ENCODE results near the gene MYO10. TPM values are rescaled to one million over a fixed set of nuclear protein-coding genes. Genes with fewer than 3 reads are reported as not detected.
"Not testable (repeated sequence)": the region's sequence is repeated elsewhere in the genome, so short reads cannot be mapped to it uniquely, and the experiment has no call there.

The MYO10 gene
- polyA plus RNA-seq, 4 donors: 28.8 to 46.4 (median 40.1) TPM

DNA sequence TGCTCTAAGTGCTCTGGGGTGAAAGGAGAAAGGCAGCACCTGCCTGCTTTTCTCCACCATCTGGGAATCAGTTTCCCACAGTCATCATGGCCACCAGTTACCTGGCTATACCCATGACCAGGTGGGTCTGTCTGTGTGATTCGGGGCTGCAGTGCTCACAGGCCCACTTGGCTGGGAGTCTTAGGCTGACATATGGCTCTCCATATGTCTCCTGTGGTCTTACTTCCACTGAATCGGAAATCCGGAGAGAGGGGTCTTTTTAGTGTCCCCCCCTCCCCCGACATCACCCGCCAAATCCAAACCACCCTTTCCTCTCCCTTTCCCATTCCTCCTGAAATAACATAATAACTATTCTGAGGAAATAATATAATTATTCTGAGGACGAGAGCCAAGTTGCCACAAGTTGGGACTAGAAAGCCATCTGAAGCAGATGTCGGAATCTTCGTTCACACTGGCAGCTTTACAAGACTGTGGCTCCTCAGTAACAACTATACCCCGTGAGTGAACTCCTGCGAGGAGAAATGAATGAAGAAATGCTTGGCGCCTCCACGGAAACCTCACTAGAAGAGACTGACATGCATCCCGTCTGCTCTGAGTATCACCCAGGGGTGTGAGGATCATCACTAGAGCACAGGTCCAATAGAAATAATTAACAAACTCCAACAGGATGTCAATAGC lies 143.4 kb downstream of the MYO10 start:
- DNase-seq (ENCODE audit: low read depth in 4 of 4, low spot score in 3 of 4): no peak

- no peak for DNase-seq (ENCODE audit: low read depth in 4 of 4, low spot score in 3 of 4)
Measured at GRCh38 chr5:16791904-16792597, 144.0 kb downstream of the MYO10 start.

DNA sequence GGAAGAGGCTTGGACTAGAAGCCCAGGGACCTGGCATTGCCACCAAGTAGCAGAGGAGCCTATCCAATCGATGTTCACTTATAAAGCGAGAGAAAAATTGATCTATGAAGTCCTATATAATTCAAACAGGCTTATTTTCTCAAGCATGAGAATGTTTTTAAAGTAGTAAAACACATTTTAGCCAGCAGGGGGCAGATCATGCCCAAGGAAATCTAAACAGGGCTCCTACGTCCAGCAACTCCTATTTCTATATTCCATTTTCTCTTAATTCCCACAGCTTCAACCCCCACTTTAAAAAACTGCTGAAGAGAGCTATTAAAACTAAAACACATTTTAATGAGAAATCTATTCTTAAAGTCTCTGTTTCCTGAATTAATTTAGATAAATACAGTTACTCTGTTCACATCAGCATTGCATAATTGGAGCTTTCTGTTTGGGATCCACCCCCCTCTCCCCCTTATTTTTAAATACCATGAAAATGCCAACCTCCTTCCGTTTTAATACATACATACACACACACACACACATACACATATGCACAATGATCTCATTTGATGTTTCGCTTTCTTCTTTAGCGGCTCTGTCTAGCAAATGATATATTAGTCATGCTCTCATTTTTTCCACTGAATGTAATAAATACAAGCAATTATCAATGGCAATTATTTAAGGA lies 144.9 kb downstream of the MYO10 start:
- DNase-seq (ENCODE audit: low read depth in 4 of 4, low spot score in 3 of 4): peak in 3 of 4 donors; percentile 35 to 49 (median 43)

DNA sequence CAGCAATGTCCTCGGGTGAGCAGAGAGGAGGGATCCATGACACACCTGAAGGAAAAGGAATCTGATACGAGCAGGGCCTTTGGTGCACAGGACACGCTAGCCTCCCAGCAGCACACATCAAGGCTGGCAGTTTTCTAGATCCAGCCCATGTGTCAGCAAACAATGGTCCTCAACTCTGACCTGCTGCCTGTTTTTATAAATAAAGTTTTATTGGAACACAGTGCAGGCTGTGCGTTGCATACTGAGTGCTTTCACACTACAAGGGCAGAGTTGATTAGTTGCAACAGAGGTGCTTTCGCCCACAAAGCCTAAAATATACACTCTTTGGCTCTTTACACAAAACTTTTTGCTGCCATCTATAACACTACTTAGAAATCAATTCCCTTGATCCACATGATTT lies 147.1 kb downstream of the MYO10 start:
- DNase-seq (ENCODE audit: low read depth in 4 of 4, low spot score in 3 of 4): no peak

DNA sequence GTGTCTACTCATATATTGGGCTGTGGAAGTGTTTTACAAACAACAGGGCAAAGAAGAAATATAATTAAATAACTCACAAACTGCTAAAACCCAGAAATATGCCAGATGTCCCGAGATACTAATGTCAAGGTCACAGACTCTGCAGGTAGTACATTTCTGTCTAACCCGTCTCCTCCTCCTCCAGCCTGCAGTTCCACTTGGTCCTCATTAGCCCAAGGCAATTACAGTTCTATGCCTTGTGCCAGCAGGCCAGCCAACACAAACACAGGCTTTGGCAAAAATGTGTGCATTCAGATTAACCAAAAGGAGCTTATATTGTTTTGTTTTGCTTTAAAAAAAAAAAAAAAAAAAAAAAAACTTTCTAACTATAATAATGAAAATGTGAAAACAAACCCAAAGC lies 148.8 kb downstream of the MYO10 start:
- no peak for DNase-seq (ENCODE audit: low read depth in 4 of 4, low spot score in 3 of 4)

GRCh38 chr5:16784843-16785791 lies 151.0 kb downstream of the MYO10 start:
- DNase-seq (ENCODE audit: low read depth in 4 of 4, low spot score in 3 of 4): no peak

- no peak for DNase-seq (ENCODE audit: low read depth in 4 of 4, low spot score in 3 of 4)
Measured at GRCh38 chr5:16784088-16784487, 152.0 kb downstream of the MYO10 start.

GRCh38 chr5:16781828-16782626 lies 154.1 kb downstream of the MYO10 start:
- DNase-seq (ENCODE audit: low read depth in 4 of 4, low spot score in 3 of 4): no peak

- DNase-seq (ENCODE audit: low read depth in 4 of 4, low spot score in 3 of 4): no peak
Measured at GRCh38 chr5:16780325-16780724, 155.8 kb downstream of the MYO10 start.

DNA sequence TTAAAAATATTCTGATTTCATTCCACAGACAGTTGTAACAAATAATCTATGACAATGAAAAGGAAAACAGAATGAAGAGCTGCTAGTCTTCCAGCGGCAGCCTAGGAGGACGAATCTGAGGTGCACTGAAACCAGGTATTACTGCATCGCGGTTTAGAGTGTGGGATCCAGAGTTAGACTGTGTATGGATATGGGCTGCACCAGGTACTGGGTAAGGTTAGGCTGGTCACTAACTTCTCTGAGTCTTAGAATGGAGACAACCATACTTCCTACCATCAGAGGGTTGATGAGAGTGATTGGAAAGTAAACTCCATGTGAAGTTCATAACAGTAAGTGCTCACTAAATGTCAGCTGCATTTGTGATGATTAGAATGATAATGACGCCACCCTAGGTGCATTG lies 158.7 kb downstream of the MYO10 start:
- no peak for DNase-seq (ENCODE audit: low read depth in 4 of 4, low spot score in 3 of 4)

DNA sequence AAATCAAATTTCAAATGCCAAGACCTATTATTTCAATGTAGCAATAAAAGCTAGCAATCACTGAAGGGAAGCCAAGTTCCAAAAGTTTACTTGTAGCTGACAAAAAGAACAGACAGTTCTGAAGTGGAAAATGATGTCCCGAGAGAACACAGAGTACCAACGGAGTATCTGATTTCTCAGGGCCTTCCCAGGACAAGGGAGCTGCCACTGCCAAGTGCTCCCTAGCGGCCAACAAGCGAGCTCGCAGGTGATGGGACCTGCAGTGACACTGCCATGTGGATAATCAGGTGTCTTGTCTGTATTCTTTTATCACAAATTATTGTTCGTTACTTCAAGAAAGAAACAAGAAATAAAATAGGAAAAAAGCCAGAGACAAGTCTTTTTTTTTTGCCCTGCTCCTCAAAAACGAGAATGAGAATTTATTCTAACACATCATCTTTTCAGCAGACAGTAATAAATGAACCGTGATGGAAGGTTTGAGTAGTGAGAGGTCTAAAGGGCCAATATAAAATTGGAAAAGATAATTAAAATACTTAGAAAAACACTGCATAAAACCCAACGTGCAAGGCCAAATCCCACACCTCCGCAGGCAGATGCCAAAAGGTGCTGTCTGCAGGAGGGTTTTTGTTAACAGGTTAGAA lies 159.4 kb downstream of the MYO10 start:
- no peak for DNase-seq (ENCODE audit: low read depth in 4 of 4, low spot score in 3 of 4)

GRCh38 chr5:16774806-16775205 lies 161.3 kb downstream of the MYO10 start:
- DNase-seq (ENCODE audit: low read depth in 4 of 4, low spot score in 3 of 4): no peak

DNA sequence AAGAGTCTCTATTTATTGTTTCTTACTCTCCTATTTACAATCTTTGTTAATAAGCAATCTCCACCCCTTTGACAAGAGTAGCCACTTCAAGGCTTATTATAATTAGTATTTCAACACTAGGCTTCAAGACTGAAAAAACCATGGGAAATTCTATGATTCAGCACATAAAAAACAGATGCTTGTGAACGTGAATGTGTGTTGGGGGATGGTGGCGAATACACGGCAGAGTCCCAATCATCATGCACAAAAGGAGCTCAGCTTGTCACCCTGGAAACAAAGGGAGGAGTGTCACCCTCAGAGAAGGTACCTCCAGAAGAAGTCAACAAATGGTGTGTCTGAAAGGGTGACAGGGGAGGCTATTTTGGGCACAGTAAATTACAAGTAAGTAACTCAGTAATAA lies 162.1 kb downstream of the MYO10 start:
- no peak for DNase-seq (ENCODE audit: low read depth in 4 of 4, low spot score in 3 of 4)

DNA sequence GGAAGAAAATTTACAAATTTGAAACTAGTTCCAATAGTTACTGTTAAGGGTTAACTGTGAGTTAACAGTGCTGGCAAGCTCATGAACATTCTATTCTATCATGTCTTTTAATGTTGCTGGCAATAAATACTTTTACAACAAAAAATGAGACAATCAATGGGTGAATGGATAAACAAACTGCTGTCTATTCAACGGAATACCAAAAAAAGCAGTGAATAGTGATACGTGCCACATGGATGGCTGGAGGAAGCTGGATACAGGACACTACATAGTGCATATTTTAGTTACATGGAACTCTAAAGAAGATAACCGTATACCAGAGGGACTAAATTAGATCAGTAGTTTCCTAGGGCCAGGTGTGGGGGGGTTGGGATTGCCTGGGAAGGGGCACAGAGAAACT lies 163.5 kb downstream of the MYO10 start:
- no peak for DNase-seq (ENCODE audit: low read depth in 4 of 4, low spot score in 3 of 4)

- no peak for DNase-seq (ENCODE audit: low read depth in 4 of 4, low spot score in 3 of 4)
Measured at GRCh38 chr5:16768184-16768583, 167.9 kb downstream of the MYO10 start.

GRCh38 chr5:16763211-16763610 lies 172.9 kb downstream of the MYO10 start:
- no peak for DNase-seq (ENCODE audit: low read depth in 4 of 4, low spot score in 3 of 4)

- DNase-seq (ENCODE audit: low read depth in 4 of 4, low spot score in 3 of 4): peak in 1 of 4 donors; percentile 57
Measured at GRCh38 chr5:16759147-16759773, 176.8 kb downstream of the MYO10 start.

DNA sequence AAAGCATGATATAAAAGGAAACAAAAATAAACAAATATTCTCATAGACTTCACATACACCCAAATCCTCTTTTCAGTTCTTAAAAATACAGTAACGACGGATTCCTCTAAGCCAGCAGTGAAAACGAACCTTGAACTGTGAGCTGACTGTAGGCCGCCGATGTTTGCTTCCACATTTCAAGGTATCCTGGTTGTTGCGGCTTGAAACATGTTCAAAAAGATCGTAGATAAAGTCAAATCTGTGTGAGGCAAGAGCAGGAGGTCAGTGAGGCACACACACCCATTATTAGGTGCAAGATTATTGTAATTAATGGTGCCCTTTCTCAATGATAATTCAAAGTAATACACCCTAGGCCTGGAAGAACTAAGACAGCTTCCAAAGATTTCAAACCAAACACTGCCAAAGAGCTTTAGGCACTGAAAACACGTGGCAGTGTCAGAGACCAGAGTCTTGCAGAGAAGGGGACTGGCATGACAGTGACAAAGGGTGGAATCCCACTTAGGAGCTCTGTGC lies 178.0 kb downstream of the MYO10 start:
- no peak for DNase-seq (ENCODE audit: low read depth in 4 of 4, low spot score in 3 of 4)

DNA sequence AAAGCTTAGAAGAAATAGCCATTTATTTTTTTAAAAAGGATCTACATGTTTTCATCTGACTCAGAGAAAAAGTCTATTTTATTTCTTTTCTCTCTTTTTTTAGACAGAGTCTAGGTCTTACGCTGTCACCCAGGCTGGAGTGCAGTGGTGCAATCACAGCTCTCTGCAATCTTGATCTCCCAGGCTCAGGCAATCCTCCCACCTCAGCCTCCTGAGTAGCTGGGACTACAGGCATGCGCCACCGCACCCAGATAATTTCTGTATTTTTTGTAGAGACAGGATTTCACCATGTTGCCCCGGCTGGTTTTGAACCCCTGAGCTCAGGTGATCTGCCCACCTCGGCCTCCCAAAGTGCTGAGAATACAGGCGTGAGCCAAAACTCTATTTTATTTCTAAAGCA lies 178.5 kb downstream of the MYO10 start:
- DNase-seq (ENCODE audit: low read depth in 4 of 4, low spot score in 3 of 4): not testable (repeated sequence)

Data from left renal pelvis (tissue), 4 donors.